Esophagus squamous epithelium (tissue), 5 donors: ENCODE data around the gene DSCAML1. TPM values are rescaled to one million over a fixed set of nuclear protein-coding genes. Genes with fewer than 3 reads are reported as not detected.

Experiments
- DNase-seq: peaks from one replicate; lab custom pipeline; 2025; lab: John Stamatoyannopoulos, UW
- H3K27ac ChIP-seq, 4 donors: fragments of 200-600 bp; sonication (generic); one replicate each; pipeline ENCODE4 v1.5.1; 2016 to 2019; ENCODE audit warnings: mild to moderate bottlenecking in 1 of 4
- H3K27me3 ChIP-seq, 4 donors: fragments of 200-600 bp; sonication (generic); 1 replicate in 3 of 4; 2 replicates in 1 of 4; pipeline versions ENCODE4 v1.5.1 to v1.6.0; 2017 to 2021; ENCODE audit warnings: antibody characterized with exemption in 1 of 4
- H3K36me3 ChIP-seq, 3 donors: fragments of 200-600 bp; sonication (generic); one replicate each; pipeline ENCODE4 v1.5.1; 2016 to 2019
- H3K4me1 ChIP-seq, 3 donors: fragments of 200-600 bp; sonication (generic); one replicate each; pipeline ENCODE4 v1.5.1; 2017 to 2019
- H3K4me3 ChIP-seq, 4 donors: fragments of 200-600 bp; sonication (generic); 1 replicate in 3 of 4; 2 replicates in 1 of 4; pipeline ENCODE4 v1.5.1; 2016 to 2019; ENCODE audit warnings: mild to moderate bottlenecking in 2 of 4, moderate library complexity in 1 of 4
- H3K9me3 ChIP-seq, 3 donors: fragments of 200-600 bp; sonication (generic); one replicate each; pipeline ENCODE4 v1.5.1; 2016 to 2019
- POLR2A ChIP-seq, 4 donors: fragments of 450-650 bp; IDR thresholded peaks; one replicate each; pipeline ENCODE4 v1.6.1; 2017; ENCODE audit warnings: antibody characterized with exemption in 4 of 4, mild to moderate bottlenecking in 4 of 4, moderate library complexity in 3 of 4
- WGBS, 2 donors: methylation state at CpG; one replicate each; pipeline ENCODE4 v1.1.5; 2018; 5-methylcytosine and 5-hydroxymethylcytosine counted together
- intact Hi-C: fragments of 100-400 bp; cut with DNase I; formaldehyde crosslinking; loops from one replicate; pipeline ENCODE4 v1.15.0; 2022
- total RNA-seq, 4 donors: library from RNA; depleted of rRNA; stranded (reverse); fragments of >200 nt; gene quantifications; one replicate each; pipeline ENCODE4 v1.1.0, GENCODE V29; 2016
- TF ChIP-seq, protein P1 (sequence below), 6 experiments: fragments of 450-650 bp in 4 of 6; fragments of 200-600 bp in 2 of 6; sonication (generic) in 2 of 6; IDR thresholded peaks; one replicate each; pipeline ENCODE4 v1.5.1; 2016 to 2019; ENCODE audit warnings: antibody characterized with exemption in 6 of 6, mild to moderate bottlenecking in 4 of 6, moderate library complexity in 4 of 6
- donor health status: DM: yes; HTN: yes; CAD: no.

DSCAML1 gene
- total RNA-seq, 4 donors from 2014 or later: 0.04 to 0.19 TPM; not detected in 2

GRCh38 chr11:117545706-117546105 lies 251.3 kb downstream of the DSCAML1 start:
- Histone ChIP-seq H3K27me3 (peaks cover 0 to 24% (median 0%) of the 10 kb centered on the region in 4 donors), H3K36me3 (no peaks in the 10 kb centered on the region), H3K4me1 (no peaks in the 10 kb centered on the region), H3K4me3 (no peak overlapping the region), H3K27ac (no peak overlapping the region), H3K9me3 (no peaks in the 10 kb centered on the region)
- intact Hi-C loops: no loop called here
- TF ChIP-seq, protein P1, sequence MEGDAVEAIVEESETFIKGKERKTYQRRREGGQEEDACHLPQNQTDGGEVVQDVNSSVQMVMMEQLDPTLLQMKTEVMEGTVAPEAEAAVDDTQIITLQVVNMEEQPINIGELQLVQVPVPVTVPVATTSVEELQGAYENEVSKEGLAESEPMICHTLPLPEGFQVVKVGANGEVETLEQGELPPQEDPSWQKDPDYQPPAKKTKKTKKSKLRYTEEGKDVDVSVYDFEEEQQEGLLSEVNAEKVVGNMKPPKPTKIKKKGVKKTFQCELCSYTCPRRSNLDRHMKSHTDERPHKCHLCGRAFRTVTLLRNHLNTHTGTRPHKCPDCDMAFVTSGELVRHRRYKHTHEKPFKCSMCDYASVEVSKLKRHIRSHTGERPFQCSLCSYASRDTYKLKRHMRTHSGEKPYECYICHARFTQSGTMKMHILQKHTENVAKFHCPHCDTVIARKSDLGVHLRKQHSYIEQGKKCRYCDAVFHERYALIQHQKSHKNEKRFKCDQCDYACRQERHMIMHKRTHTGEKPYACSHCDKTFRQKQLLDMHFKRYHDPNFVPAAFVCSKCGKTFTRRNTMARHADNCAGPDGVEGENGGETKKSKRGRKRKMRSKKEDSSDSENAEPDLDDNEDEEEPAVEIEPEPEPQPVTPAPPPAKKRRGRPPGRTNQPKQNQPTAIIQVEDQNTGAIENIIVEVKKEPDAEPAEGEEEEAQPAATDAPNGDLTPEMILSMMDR (IDR thresholded peaks at IDR 0.05): no peak
- TF ChIP-seq POLR2A (IDR thresholded peaks at IDR 0.05): no peak
- no peak for DNase-seq
- WGBS, 2 donors: 84 to 93% methylated on average over 7 to 8 of the region's 12 CpGs

GRCh38 chr11:117544130-117544800 lies 252.8 kb downstream of the DSCAML1 start:
- no peaks in the 10 kb centered on the region for H3K36me3 ChIP-seq
- peaks cover 0 to 19% (median 0%) of the 10 kb centered on the region in 4 donors for H3K27me3 ChIP-seq
- no peak for DNase-seq
- H3K4me3 ChIP-seq: no peak overlapping the region
- H3K4me1 ChIP-seq: no peaks in the 10 kb centered on the region
- intact Hi-C loops: no loop called here
- 51 to 68% methylated on average over 2 to 6 of the region's 6 CpGs for WGBS, 2 donors
- no peaks in the 10 kb centered on the region for H3K9me3 ChIP-seq
- TF ChIP-seq, protein P1 (IDR thresholded peaks at IDR 0.05): no peak
- no peak for TF ChIP-seq POLR2A (IDR thresholded peaks at IDR 0.05)
- H3K27ac ChIP-seq: no peak overlapping the region

DNA sequence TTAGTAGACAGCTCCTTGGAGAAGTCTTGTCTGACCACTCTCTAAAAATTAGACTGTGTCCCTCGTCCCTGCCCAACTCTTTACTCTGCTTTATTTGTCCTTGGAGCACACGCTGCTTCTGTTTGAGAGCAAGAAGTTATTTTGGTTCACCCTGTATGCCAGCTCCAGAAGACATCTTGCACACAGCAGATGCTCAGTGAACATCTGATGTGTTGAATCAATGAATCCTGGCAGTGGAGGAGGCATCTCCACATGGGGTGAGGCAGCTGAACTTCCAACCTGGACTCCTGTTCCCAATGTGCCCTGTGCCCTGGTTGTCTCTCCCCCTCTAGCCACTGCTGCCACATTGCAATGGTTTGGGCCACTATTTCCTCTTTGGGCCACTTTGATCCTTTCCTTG lies 255.8 kb downstream of the DSCAML1 start:
- intact Hi-C loops: no loop called here
- no peaks in the 10 kb centered on the region for H3K9me3 ChIP-seq
- H3K27ac ChIP-seq: no peak overlapping the region
- H3K4me3 ChIP-seq: no peak overlapping the region
- DNase-seq: no peak
- H3K27me3 ChIP-seq: peaks cover 0 to 23% (median 0%) of the 10 kb centered on the region in 4 donors
- no peaks in the 10 kb centered on the region for H3K4me1 ChIP-seq
- H3K36me3 ChIP-seq: no peaks in the 10 kb centered on the region
- TF ChIP-seq, protein P1 (IDR thresholded peaks at IDR 0.05): no peak
- TF ChIP-seq POLR2A (IDR thresholded peaks at IDR 0.05): no peak
- 44 to 53% methylated on average over 2 of the region's 2 CpGs for WGBS, 2 donors

DNA sequence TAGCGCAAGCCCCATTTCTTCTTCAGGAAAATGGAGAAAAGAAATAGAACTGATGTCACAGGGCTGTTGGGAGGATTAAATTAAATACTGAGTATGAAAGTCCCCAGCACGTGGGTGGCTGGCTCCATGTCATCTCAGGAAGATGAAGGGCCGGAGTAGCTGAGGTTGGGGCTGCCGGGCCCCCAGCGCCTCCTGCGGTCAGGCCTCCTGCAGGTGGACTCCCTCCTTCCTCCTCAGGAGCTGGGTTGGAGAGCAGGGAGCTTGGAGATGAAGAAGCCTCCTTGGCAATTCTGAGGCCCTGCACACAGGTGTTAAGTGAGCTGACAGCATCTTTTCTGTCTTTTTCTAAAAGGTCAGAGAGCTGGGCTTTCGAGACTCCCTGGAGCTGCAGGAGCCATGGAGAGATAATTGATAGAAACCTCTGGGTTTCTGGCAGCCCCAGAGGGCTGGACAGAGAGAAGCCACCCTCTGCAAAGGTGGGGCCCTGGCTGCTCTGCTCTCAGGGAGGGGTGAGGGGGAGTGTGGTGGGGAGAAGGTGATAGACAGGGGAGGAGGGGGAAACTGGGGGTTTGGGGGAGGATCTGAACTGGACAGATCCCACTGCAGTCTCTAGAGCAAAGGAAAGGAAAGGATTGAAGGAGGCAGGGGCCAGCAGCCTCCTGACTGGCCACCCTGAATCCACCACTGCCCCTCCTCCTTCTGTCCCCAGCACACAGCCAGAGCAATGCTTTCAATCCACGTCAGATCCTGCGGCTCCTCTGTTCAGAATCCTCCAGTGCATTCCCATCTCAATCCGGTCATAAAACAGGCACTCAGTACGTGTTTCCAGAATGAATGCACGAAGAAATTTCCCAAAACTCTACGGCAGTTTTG lies 258.5 kb downstream of the DSCAML1 start:
- DNase-seq: no peak
- Histone ChIP-seq H3K4me1 (no peaks in the 10 kb centered on the region), H3K36me3 (no peaks in the 10 kb centered on the region), H3K9me3 (no peaks in the 10 kb centered on the region), H3K27ac (no peak overlapping the region), H3K27me3 (peaks cover 0 to 28% (median 0%) of the 10 kb centered on the region in 4 donors), H3K4me3 (no peak overlapping the region)
- intact Hi-C loops: no loop called here
- WGBS, 2 donors: 54 to 73% methylated on average over 12 to 13 of the region's 13 CpGs
- TF ChIP-seq, protein P1 (IDR thresholded peaks at IDR 0.05): no peak
- no peak for TF ChIP-seq POLR2A (IDR thresholded peaks at IDR 0.05)
